Activated CD8-positive, alpha-beta memory T cell treated with anti-CD3 and anti-CD28 coated beads for 48 hours (primary cell): ENCODE results near the gene UBE2D4.
A peak's percentile ranks its signal among the peaks of the same experiment; 100 is the strongest.
"Not testable (repeated sequence)": the region's sequence is repeated elsewhere in the genome, so short reads cannot be mapped to it uniquely, and the experiment has no call there.

ENCODE experiments used
- DNase-seq, 3 experiments: peaks; one replicate each; pipeline ENCODE4 v3.0.0-alpha.2; 2020; ENCODE audit warnings: low read depth in 2 of 3, low spot score in 2 of 3

The UBE2D4 gene

DNA sequence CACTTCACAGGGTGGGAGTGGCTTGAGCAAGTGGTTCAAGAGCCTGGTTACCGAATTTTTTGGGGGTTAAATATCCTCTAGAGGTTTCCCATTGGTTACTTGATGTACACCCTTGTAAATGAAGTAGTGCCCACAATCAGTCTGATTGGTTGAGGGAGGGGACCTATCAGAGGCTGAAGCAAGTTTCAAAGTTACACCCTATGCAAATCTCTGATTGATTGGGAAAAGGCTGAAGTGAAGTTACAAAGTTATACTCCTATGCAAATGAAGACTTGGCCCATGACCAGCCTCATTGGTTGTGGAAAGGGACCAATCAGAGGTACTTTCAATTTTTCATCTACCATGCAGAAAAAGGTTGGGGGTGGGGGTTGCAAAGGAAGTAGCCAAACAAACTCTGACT is 34.7 kb downstream of the UBE2D4 start:
- no peak for DNase-seq

DNA sequence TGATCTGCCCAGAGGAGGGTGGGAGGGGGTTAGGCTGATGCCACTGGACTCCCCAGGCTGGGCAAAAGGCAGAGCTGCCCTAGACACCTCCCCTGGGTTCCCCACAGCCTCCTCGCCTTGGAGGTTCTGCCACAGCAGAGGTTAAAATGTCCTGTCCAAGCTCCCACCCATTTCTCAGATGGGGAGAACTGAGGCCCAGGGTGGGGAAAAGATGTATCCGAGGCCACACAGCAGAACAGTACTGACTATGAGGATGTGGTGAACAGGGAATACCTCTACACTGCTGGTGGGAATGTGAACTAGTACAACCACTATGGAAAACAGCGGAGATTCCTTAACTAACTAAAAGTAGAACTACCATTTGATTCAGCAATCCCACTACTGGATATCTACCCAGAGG is 40.2 kb downstream of the UBE2D4 start:
- not testable (repeated sequence) for DNase-seq

DNA sequence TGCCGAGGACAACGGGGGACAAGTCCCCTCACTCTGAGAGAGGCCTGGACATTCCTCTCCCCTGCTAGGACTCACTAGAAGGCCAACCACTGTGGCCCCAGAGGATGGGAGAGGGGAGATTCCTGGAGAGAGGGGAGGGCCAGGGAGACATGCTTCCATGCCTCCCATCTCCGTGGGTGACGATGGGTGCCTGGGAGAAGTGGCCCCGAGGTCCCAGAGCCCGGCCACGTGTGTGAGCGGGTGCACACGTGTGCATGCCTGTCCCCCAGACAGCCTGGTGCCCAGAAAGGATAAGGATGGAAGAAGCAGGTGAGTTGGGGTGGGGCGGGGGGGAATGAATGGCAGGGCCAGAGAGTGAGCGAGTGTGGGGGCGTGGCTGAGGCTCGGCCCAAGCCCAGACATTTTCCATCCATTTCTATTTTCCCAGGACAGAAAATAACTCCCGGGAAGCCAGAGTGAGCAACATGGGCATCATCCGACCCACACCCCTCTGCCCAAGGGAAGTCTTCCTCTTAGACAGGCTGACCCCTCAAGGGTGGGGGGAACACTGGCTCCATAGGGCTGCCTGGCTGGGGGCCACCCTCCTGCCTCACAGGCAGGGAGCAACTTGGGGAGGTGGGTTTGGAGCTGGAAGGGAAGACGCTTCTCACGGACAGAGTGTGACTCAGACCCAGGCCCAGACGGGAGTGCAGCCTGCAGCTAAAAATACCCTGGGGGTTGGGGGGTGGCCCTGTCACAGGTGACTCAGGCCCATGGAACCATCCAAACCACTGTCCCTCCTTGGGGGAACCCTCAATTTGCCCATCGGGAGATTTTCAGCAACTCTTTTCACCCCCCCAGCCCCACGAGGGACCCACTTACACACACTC is 42.2 kb downstream of the UBE2D4 start:
- DNase-seq: not testable (repeated sequence)

DNA sequence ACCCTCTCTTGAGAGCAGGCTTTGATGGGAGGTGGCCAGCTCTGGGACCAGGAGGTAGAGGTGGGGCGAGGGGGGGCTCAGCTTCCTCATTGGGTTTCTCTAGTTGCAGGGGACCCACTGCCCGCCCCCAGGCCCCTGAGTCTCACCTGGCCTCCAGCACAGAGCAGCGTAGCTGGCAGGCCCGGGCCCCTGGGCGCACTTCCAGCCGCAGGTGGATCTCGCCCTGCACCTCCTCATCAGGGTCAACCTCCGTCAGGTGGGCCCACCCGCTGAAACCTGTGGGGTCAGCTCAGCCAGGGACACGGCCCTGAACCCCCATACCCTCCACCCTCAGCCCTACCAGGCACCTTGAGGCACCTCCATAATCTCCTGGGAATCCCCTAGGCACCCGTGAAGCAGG is 43.4 kb downstream of the UBE2D4 start:
- DNase-seq: not testable (repeated sequence)

DNA sequence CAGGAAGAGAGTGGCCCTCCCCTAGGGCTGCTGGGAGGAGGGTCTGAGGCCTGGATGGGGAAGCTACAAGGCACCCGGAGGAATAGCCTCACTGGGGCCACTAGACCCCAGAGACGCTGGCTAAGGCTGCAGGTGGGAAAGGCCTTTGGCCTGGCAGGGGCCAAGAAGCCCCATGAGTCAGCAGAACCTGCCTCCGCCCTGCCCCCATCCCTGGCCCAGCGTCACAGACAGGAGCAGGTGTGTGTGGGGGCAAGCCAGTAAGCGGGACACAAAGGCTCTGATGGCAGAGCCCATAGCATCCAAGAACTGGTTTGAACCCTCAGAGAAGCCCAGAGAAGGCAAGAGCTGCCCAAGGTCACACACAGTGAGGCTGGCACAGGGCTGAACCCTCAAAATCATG is 44.5 kb downstream of the UBE2D4 start:
- DNase-seq: not testable (repeated sequence)

GRCh38 chr7:43974033-43974573 is 47.9 kb downstream of the UBE2D4 start:
- DNase-seq: not testable (repeated sequence)

- DNase-seq: not testable (repeated sequence)
Observed at GRCh38 chr7:43974725-43975482, 48.7 kb downstream of the UBE2D4 start.

- no peak for DNase-seq
Observed at GRCh38 chr7:43977525-43977924, 51.3 kb downstream of the UBE2D4 start.

DNA sequence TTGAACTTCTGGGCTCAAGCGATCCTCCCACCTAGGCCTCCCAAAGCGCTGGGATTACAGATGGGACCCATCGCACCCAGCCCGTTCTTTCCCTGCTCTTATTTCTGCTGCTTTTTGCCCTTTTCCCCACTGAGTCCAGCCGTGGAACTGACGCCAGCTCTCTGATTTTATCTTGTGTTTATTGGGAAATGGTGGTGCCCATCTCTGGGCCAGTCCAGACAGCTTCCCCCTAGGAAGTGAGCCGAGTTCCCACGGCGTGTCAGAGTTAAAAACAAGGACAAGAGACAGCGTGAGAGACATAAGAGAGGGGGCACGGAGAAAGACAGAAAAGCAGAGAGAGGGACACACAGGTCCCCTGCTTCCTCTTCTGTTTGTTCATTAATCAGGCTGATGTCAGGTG is 51.9 kb downstream of the UBE2D4 start:
- not testable (repeated sequence) for DNase-seq

- not testable (repeated sequence) for DNase-seq
Observed at GRCh38 chr7:43982848-43983247, 56.6 kb downstream of the UBE2D4 start.

DNA sequence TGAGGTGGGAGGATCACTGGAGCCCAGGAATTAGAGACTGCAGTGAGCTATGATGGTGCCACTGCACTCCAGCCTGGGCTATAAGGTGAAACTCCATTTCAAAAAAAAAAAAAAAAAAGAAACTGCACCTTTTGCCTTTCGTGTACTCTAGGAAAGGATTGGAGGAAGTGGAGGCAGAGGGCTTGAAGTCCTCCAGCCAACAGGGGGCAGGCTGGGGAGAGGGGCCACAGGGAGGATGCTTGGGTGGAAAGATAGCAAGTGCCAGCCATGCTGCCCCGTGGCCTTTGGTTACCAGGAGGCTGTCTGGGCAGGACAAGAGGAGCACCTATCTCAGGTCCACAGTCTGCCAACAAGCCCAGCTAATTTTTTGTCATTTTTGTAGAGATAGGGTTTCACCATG is 57.5 kb downstream of the UBE2D4 start:
- not testable (repeated sequence) for DNase-seq

GRCh38 chr7:43985904-43986864 is 59.9 kb downstream of the UBE2D4 start:
- DNase-seq: peak; percentile 63 to 90 (median 80)

GRCh38 chr7:43987476-43987875 is 61.2 kb downstream of the UBE2D4 start:
- not testable (repeated sequence) for DNase-seq

GRCh38 chr7:43990011-43990585 is 63.9 kb downstream of the UBE2D4 start:
- DNase-seq: not testable (repeated sequence)

- not testable (repeated sequence) for DNase-seq
Observed at GRCh38 chr7:43990829-43991228, 64.6 kb downstream of the UBE2D4 start.

DNA sequence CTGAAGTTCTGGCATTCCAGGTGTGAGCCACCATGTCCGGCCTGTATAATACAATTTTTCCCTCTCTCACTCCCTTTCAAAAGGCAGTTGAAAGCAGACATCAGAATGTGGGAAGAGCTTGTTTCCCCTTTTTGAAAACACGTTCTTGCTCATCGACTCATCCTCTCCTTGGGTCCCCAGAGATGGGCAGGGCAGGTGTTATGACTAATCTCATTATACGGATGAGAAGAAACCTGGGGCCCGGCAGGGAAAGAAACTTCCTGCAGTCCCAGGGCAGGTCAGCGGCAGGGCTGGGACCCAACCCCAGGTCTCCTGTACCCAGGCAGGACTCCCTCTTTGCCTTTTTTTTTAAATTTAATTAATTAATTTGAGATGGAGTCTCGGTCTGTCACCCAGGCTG is 66.7 kb downstream of the UBE2D4 start:
- DNase-seq: not testable (repeated sequence)

DNA sequence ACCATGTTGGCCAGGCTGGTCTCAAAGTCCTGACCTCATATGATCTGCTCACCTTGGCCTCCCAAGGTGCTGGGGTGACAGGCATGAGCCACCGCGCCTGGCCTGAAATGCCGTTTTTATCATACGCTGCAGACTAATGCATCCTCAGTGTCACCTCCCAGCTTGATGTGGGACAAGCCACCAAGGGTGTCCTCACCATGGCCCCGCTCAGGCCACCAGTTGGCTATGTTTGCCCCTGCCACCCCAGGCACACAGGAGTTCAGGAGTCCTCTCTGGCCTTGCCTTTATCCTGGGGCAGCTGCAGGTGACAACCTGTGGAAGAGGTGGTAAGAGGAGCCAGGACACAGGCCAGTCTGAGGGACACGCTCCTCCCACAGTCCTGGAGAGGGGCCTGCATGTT is 68.4 kb downstream of the UBE2D4 start:
- DNase-seq: not testable (repeated sequence)

DNA sequence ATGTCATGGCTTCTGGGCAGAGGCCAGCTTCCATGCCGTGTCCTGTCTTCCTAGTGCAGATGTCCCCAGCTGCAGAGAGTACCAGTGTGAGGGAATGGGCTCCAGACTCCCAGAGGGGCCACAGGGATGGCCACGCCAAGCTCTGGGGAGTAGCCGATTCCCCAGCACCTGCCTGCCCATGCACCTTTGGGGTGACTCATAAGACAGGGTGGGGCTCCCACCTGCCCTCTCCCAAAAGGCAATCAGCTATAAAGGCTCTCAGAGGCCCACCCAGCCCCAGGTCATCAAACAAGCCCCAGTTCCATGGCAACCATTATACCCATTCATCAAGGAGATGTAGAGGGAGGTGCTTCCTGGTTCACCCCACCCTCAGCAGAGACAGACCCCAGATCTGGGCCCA is 71.3 kb downstream of the UBE2D4 start, which contains the start of gene SPDYE1:
SPDYE1 (plus strand) TSS at position 366 of the 400 bp plus-strand sequence. CDS start 2,053 bp downstream, outside the sequence.
- DNase-seq: not testable (repeated sequence)
